T-helper 1 cell (primary cell): ENCODE measurements around the gene FBXO41.

Experiments
- DNase-seq, 5 donors: peaks; one replicate each; pipeline ENCODE4 v3.0.0-alpha.2; 2012 to 2020

Gene FBXO41

GRCh38 chr2:73290049-73290839, 6.0 kb upstream of the FBXO41 start:
- DNase-seq, result peak in 2 of 5 donors; percentile 12 to 48

GRCh38 chr2:73289304-73289703, 5.0 kb upstream of the FBXO41 start:
- DNase-seq, result no peak

- DNase-seq, result no peak
These were observed 1.9 kb upstream of the FBXO41 start for GRCh38 chr2:73286134-73286655.

- DNase-seq, result no peak
These were observed 971 bp upstream of the FBXO41 start for GRCh38 chr2:73285159-73285739.

- DNase-seq, result no peak
These were observed 558 bp downstream of the FBXO41 start for GRCh38 chr2:73283545-73284295.

GRCh38 chr2:73282924-73283544, 1.2 kb downstream of the FBXO41 start:
- DNase-seq, result no peak

GRCh38 chr2:73281244-73281643, 3.0 kb downstream of the FBXO41 start:
- no peak for DNase-seq

- DNase-seq, result no peak
These were observed 4.4 kb downstream of the FBXO41 start for GRCh38 chr2:73279852-73280251.

GRCh38 chr2:73272270-73272669, 12.0 kb downstream of the FBXO41 start:
- no peak for DNase-seq

GRCh38 chr2:73269686-73270465, 14.4 kb downstream of the FBXO41 start:
- no peak for DNase-seq

GRCh38 chr2:73268830-73269685, 15.2 kb downstream of the FBXO41 start:
- peak; percentile 62 to 82 (median 72) for DNase-seq

GRCh38 chr2:73268366-73268829, 15.9 kb downstream of the FBXO41 start:
- no peak for DNase-seq

- no peak for DNase-seq
These were observed 17.3 kb downstream of the FBXO41 start for GRCh38 chr2:73267008-73267407.

- DNase-seq, result no peak
These were observed 18.0 kb downstream of the FBXO41 start for GRCh38 chr2:73266061-73266901.

GRCh38 chr2:73265298-73266060, 18.8 kb downstream of the FBXO41 start:
- no peak for DNase-seq

GRCh38 chr2:73264783-73265182, 19.5 kb downstream of the FBXO41 start:
- DNase-seq, result no peak

- DNase-seq, result no peak
These were observed 20.0 kb downstream of the FBXO41 start for GRCh38 chr2:73264332-73264606.

GRCh38 chr2:73263540-73264331, 20.5 kb downstream of the FBXO41 start:
- DNase-seq, result no peak
